C4-2B (cell line): ENCODE results near the gene C1QTNF6.
A peak's percentile ranks its signal among the peaks of the same experiment; 100 is the strongest.

Source experiments
- H3K27ac ChIP-seq: fragments of 450-650 bp; 2 replicates; pipeline ENCODE4 v1.5.1; 2017
- ZFX ChIP-seq: fragments of 450-650 bp; IDR thresholded peaks from 2 replicates; pipeline ENCODE4 v1.6.1; 2017
- TF ChIP-seq, protein P1 (sequence below): fragments of 450-650 bp; conservative IDR thresholded peaks from 2 replicates; pipeline ENCODE4 v1.5.1; 2017; ENCODE audit warnings: mild to moderate bottlenecking

C1QTNF6 gene

DNA sequence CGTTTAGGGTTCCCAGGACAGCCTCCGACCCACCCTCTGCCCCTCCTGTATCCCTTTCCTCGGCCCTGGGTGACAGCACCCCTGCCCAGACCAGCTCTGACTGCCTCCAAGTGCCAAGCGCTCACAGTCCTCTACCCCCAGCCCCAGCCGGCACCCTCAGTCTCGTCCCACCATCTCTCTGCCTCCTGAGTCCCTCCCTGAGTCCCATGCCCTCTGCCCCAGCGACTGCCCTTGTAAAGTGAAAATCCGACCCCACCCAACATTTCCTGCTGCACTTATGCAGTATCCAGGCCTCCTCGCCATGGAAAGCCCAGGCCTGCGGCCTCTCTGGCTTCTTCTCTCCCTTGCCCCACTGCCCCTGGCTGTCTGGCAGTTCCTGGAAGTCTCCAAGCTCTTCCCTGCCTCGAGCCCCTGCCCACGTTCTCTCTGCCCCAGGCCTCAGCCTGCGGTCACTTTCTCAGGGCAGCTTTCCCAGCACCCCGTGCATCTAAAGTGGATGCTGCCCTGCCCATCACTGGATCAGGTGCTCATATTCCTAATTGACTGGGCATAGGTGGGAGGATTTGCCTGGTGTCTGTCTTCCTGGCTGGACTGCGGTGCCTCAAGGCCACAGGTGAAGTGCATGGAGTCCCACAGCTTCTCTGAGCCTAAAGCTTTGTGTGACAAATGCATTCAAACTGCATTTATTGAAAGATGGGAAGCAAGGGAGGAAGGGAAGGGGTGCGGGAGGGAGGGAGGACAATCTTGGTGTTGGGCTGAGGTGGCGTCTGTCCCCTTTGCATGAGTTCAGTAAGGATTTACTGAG, 20.7 kb downstream of the C1QTNF6 start:
- no peak overlapping the region for H3K27ac ChIP-seq
- TF ChIP-seq, protein P1, sequence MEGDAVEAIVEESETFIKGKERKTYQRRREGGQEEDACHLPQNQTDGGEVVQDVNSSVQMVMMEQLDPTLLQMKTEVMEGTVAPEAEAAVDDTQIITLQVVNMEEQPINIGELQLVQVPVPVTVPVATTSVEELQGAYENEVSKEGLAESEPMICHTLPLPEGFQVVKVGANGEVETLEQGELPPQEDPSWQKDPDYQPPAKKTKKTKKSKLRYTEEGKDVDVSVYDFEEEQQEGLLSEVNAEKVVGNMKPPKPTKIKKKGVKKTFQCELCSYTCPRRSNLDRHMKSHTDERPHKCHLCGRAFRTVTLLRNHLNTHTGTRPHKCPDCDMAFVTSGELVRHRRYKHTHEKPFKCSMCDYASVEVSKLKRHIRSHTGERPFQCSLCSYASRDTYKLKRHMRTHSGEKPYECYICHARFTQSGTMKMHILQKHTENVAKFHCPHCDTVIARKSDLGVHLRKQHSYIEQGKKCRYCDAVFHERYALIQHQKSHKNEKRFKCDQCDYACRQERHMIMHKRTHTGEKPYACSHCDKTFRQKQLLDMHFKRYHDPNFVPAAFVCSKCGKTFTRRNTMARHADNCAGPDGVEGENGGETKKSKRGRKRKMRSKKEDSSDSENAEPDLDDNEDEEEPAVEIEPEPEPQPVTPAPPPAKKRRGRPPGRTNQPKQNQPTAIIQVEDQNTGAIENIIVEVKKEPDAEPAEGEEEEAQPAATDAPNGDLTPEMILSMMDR = no peak
- TF ChIP-seq ZFX = no peak

DNA sequence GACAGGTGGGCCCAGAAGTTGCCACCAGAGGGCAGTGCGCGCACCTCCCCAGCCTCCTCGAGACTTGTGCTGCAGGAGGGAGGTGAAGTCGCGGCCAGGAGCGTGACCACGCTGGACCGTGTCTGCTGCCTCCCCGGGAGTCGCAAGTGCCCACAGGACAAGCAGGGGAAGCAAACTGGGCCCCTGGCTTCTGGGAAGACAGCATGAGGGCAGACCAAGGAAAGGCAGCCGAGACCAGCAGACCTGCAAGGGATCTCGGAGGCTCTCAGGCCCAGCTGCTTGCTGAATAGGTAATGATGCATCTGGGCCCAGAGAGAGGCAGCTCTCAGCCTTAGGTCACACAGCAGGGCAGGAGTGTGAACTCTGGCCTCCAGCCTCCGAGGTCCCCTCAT, 21.4 kb downstream of the C1QTNF6 start:
- TF ChIP-seq, protein P1 = peak; percentile 97
- TF ChIP-seq ZFX = no peak
- H3K27ac ChIP-seq = no peak overlapping the region

DNA sequence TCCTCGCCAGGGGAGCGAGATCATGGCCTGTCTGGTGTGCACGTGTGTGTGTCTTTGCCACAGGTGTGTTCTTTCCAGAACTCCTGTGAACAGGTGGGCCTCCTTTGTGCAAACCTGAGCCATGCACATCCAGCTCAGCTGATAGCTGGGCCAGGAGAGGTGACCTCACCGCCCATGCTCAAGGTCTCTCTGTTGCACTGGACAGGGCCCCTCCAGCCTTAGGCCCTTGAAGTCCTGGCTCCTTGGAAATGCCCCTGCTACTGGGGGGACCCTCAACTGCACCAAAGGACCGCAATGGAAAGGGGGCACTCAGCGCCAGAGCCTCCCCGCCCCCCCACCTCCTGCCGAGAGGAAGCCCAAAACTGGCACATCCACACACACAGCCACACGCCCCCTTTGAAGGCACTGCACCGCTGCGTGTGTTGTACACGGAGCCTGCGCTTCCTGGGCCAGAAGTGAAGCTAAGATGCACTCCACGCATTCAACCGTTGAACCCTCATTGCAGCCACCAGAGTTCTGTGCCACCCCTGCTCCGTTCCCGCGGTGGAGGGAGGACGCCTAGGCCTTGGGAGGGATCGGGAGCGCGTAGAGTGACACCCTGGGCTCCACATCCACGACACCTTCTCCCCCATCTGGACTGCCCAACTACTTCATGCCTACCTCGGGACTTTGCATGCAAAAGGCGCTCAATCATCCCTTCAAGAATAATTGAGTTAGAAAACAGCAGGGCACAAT, 21.9 kb downstream of the C1QTNF6 start:
- TF ChIP-seq ZFX = no peak
- TF ChIP-seq, protein P1 = no peak
- no peak overlapping the region for H3K27ac ChIP-seq

DNA sequence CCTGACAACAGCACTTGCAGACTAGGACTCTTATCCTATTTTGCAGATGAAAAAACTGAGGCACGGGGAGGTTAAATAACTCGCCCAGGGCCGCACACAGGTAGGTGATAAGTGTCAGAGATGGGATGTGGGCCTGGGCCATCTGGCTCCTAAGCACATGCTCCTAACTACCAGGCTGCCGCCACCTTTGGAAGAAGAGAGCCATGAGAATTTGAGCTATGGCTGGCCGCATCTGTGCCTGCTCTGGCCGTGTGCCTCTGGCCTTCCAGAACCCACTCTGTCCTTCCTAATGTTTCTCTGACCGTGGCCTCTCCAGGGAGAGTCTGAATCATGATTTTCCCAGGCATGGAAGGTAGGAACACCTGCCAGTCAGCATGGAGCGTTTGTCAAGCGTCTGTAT, 23.0 kb downstream of the C1QTNF6 start:
- H3K27ac ChIP-seq = no peak overlapping the region
- TF ChIP-seq ZFX = no peak
- TF ChIP-seq, protein P1 = no peak

DNA sequence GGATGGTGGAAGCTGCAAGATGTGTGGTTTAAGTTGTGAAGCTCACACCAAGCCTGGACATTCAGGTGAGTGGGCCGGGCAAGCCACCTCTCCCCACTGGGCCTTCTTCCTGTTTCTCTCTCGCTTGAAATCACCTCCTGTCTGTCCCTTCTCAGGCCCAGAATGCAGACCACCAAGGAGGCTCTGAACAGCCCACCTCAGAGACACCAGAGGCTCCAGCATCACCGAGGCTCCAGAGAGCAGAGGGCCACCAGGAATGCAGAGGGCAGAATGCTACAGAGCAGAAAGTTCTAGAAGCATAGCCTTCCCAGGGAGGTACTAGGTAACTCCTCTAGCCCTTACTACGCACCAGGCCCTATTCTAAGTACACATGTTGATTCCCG, 23.6 kb downstream of the C1QTNF6 start:
- no peak for TF ChIP-seq ZFX
- TF ChIP-seq, protein P1 = no peak
- no peak overlapping the region for H3K27ac ChIP-seq

DNA sequence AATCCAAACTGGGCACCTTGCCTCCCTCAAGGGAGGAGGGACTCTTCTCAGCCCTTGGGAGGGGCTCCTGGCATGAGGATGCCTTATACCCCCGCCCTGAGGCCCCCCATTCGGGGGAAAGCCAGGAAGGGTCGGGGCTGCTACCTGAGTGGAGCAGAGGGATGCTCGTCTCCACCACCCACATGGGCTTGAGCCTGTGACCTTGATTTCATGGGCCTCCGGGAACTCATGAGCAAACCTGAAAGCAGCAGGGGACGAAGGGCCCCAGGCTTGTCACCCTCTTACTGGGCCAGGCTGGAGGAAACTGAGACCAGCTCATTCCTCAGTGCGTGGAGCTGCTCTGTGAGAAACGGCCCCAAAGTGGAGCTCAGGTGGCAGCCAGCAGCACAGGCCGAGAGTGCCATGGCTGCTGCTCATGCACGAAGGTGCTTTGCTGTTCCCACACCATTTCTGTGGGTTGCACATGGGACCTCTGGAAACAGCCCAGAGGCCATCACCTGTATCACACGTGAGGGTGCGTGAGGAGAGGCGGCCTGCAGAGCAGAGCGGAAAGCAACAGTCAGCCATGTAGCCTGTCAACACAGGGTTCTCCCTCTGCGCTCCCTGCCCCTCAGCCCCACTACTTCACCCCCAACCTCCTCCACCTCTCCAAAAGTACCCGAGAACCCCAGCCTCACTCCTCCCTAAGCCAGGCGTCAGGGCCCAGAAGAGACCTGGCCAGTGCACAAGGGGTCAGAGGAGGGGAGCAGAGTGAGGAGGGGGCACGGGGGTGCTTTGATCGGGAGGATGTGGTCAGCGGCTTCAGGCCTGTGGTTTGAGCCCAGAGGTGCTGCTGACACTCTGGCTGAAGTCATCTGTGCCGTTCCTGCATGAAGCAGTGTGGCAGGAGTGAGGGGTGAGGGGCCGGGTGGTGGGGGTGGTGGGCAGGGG, 24.2 kb downstream of the C1QTNF6 start:
- TF ChIP-seq, protein P1 = no peak
- no peak for TF ChIP-seq ZFX
- H3K27ac ChIP-seq = no peak overlapping the region
